HepG2 (cell line): ENCODE results near the gene C17orf75. TPM values are rescaled to one million over a fixed set of nuclear protein-coding genes. Genes with fewer than 3 reads are reported as not detected.
A peak's percentile ranks its signal among the peaks of the same experiment; 100 is the strongest.

ENCODE experiments used
- AGO2 ChIP-seq: fragments of 200-400 bp; formaldehyde crosslinking; optimal IDR thresholded peaks from 2 replicates; pipeline ENCODE3; 2017; ENCODE audit warnings: mild to moderate bottlenecking, low read depth, low read length, moderate library complexity
- JDP2 ChIP-seq: sonication (generic); formaldehyde crosslinking; IDR thresholded peaks from 2 replicates; pipeline ENCODE4 v1.8.1; 2022; ENCODE audit warnings: missing genetic modification reagents, borderline replicate concordance
- MBNL3 ChIP-seq: fragments of 250-450 bp; sonication (Bioruptor Pico); conservative IDR thresholded peaks from 2 replicates; pipeline ENCODE4 v1.8.0; 2022; ENCODE audit warnings: mild to moderate bottlenecking, inconsistent platforms
- NR2F1 ChIP-seq, 2 experiments: fragments of 450-650 bp in 1 of 2; formaldehyde crosslinking in 1 of 2; IDR thresholded peaks; 2 replicates each; pipeline versions ENCODE4 v1.5.0 to v1.6.1; 2016 to 2020; ENCODE audit warnings: mild to moderate bottlenecking in 1 of 2, missing compliant biosample characterization in 1 of 2, missing genetic modification reagents in 1 of 2, moderate library complexity in 1 of 2
- SYNCRIP ChIP-seq: fragments of 200-400 bp; formaldehyde crosslinking; IDR thresholded peaks from 2 replicates; pipeline ENCODE4 v1.6.1; 2018; ENCODE audit warnings: mild to moderate bottlenecking, low read depth, low read length; ENCODE audit not compliant: insufficient read depth
- TCF12 ChIP-seq, 2 experiments: fragments of 450-650 bp in 1 of 2; sonication (generic) in 1 of 2; formaldehyde crosslinking in 1 of 2; IDR thresholded peaks; 2 replicates each; pipeline versions ENCODE4 v1.6.1 to v1.8.0; 2017 to 2022; ENCODE audit warnings: antibody characterized with exemption in 1 of 2, mild to moderate bottlenecking in 1 of 2, missing genetic modification reagents in 1 of 2, moderate library complexity in 1 of 2
- TSC22D2 ChIP-seq: sonication (generic); formaldehyde crosslinking; IDR thresholded peaks from 2 replicates; pipeline ENCODE4 v1.5.1; 2020; ENCODE audit warnings: missing genetic modification reagents, mild to moderate bottlenecking, borderline replicate concordance
- ZNF333 ChIP-seq: sonication (generic); formaldehyde crosslinking; IDR thresholded peaks from 2 replicates; pipeline ENCODE4 v1.4.0; 2020; ENCODE audit warnings: mild to moderate bottlenecking, missing genetic modification reagents, borderline replicate concordance
- ZNF746 ChIP-seq: sonication (generic); formaldehyde crosslinking; IDR thresholded peaks from 2 replicates; pipeline ENCODE4 v1.8.0; 2022; ENCODE audit warnings: mild to moderate bottlenecking, missing genetic modification reagents
- ZNF747 ChIP-seq: sonication (generic); formaldehyde crosslinking; IDR thresholded peaks from 2 replicates; pipeline ENCODE4 v1.8.1; 2023; ENCODE audit warnings: missing genetic modification reagents, mild to moderate bottlenecking, borderline replicate concordance
- ZSCAN12 ChIP-seq: sonication (generic); formaldehyde crosslinking; IDR thresholded peaks from 2 replicates; pipeline ENCODE4 v1.9.0; 2021; ENCODE audit warnings: mild to moderate bottlenecking, missing genetic modification reagents
- polyA plus RNA-seq, 8 experiments: library from polyadenylated mRNA; depleted of rRNA in 3 of 8; stranded (reverse) in 7 of 8; unstranded in 1 of 8; fragments of >200 nt; fragmentation: Illumina TruSeq in 4 of 8; extraction: Trizol in 4 of 8; gene quantifications; 2 replicates each; pipeline versions ENCODE4 v1.2.1 to v1.2.3, GENCODE V29; 2011 to 2016; ENCODE audit warnings: low read depth in 4 of 8, missing spikeins in 1 of 8, mixed read lengths in 1 of 8; ENCODE audit not compliant: insufficient read depth in 1 of 8
- total RNA-seq, 5 experiments: library from RNA; depleted of rRNA; stranded (reverse); fragments of >200 nt; fragmentation: Illumina TruSeq; extraction: Trizol; gene quantifications; 2 replicates each; pipeline ENCODE4 v1.2.3, GENCODE V29; 2016; ENCODE audit warnings: low read depth in 1 of 5
- TF ChIP-seq, protein P1 (sequence below): sonication (generic); formaldehyde crosslinking; IDR thresholded peaks from 2 replicates; pipeline ENCODE4 v1.5.1; 2020; ENCODE audit warnings: mild to moderate bottlenecking, missing genetic modification reagents, moderate library complexity
- TF ChIP-seq, protein P2 (sequence below): sonication (generic); formaldehyde crosslinking; IDR thresholded peaks from 2 replicates; pipeline ENCODE4 v1.9.0; 2021; ENCODE audit warnings: missing genetic modification reagents, borderline replicate concordance
- TF ChIP-seq, protein P3 (sequence below): sonication (generic); formaldehyde crosslinking; IDR thresholded peaks from 2 replicates; pipeline ENCODE4 v1.4.0; 2020; ENCODE audit warnings: missing genetic modification reagents, borderline replicate concordance
- TF ChIP-seq, protein P4 (sequence below): sonication (generic); formaldehyde crosslinking; IDR thresholded peaks from 2 replicates; pipeline ENCODE4 v1.4.0; 2020; ENCODE audit warnings: mild to moderate bottlenecking, missing genetic modification reagents

The C17orf75 gene
- total and polyA plus RNA-seq, 2 of the 13 experiments (the other 11 are each of a cell fraction or from before 2014, with no cell fraction given): 16.2 to 33.0 TPM

- no peak for TF ChIP-seq ZSCAN12 (CRISPR knock-in tag)
- TF ChIP-seq, protein P1, sequence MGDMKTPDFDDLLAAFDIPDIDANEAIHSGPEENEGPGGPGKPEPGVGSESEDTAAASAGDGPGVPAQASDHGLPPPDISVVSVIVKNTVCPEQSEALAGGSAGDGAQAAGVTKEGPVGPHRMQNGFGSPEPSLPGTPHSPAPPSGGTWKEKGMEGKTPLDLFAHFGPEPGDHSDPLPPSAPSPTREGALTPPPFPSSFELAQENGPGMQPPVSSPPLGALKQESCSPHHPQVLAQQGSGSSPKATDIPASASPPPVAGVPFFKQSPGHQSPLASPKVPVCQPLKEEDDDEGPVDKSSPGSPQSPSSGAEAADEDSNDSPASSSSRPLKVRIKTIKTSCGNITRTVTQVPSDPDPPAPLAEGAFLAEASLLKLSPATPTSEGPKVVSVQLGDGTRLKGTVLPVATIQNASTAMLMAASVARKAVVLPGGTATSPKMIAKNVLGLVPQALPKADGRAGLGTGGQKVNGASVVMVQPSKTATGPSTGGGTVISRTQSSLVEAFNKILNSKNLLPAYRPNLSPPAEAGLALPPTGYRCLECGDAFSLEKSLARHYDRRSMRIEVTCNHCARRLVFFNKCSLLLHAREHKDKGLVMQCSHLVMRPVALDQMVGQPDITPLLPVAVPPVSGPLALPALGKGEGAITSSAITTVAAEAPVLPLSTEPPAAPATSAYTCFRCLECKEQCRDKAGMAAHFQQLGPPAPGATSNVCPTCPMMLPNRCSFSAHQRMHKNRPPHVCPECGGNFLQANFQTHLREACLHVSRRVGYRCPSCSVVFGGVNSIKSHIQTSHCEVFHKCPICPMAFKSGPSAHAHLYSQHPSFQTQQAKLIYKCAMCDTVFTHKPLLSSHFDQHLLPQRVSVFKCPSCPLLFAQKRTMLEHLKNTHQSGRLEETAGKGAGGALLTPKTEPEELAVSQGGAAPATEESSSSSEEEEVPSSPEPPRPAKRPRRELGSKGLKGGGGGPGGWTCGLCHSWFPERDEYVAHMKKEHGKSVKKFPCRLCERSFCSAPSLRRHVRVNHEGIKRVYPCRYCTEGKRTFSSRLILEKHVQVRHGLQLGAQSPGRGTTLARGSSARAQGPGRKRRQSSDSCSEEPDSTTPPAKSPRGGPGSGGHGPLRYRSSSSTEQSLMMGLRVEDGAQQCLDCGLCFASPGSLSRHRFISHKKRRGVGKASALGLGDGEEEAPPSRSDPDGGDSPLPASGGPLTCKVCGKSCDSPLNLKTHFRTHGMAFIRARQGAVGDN: peak; percentile 91
- TF ChIP-seq ZNF333 (CRISPR knock-in tag): peak; percentile 45; the same call in 1 of the 2 replicates
- no peak for TF ChIP-seq JDP2 (CRISPR knock-in tag)
- TF ChIP-seq ZNF747 (CRISPR knock-in tag): peak; percentile 93
- TF ChIP-seq, protein P2, sequence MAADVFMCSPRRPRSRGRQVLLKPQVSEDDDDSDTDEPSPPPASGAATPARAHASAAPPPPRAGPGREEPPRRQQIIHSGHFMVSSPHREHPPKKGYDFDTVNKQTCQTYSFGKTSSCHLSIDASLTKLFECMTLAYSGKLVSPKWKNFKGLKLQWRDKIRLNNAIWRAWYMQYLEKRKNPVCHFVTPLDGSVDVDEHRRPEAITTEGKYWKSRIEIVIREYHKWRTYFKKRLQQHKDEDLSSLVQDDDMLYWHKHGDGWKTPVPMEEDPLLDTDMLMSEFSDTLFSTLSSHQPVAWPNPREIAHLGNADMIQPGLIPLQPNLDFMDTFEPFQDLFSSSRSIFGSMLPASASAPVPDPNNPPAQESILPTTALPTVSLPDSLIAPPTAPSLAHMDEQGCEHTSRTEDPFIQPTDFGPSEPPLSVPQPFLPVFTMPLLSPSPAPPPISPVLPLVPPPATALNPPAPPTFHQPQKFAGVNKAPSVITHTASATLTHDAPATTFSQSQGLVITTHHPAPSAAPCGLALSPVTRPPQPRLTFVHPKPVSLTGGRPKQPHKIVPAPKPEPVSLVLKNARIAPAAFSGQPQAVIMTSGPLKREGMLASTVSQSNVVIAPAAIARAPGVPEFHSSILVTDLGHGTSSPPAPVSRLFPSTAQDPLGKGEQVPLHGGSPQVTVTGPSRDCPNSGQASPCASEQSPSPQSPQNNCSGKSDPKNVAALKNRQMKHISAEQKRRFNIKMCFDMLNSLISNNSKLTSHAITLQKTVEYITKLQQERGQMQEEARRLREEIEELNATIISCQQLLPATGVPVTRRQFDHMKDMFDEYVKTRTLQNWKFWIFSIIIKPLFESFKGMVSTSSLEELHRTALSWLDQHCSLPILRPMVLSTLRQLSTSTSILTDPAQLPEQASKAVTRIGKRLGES (CRISPR knock-in tag): no peak
- no peak for TF ChIP-seq TCF12 (IDR thresholded peaks at IDR 0.05)
- TF ChIP-seq TCF12 (CRISPR knock-in tag; IDR thresholded peaks at IDR 0.05): no peak
- TF ChIP-seq, protein P3, sequence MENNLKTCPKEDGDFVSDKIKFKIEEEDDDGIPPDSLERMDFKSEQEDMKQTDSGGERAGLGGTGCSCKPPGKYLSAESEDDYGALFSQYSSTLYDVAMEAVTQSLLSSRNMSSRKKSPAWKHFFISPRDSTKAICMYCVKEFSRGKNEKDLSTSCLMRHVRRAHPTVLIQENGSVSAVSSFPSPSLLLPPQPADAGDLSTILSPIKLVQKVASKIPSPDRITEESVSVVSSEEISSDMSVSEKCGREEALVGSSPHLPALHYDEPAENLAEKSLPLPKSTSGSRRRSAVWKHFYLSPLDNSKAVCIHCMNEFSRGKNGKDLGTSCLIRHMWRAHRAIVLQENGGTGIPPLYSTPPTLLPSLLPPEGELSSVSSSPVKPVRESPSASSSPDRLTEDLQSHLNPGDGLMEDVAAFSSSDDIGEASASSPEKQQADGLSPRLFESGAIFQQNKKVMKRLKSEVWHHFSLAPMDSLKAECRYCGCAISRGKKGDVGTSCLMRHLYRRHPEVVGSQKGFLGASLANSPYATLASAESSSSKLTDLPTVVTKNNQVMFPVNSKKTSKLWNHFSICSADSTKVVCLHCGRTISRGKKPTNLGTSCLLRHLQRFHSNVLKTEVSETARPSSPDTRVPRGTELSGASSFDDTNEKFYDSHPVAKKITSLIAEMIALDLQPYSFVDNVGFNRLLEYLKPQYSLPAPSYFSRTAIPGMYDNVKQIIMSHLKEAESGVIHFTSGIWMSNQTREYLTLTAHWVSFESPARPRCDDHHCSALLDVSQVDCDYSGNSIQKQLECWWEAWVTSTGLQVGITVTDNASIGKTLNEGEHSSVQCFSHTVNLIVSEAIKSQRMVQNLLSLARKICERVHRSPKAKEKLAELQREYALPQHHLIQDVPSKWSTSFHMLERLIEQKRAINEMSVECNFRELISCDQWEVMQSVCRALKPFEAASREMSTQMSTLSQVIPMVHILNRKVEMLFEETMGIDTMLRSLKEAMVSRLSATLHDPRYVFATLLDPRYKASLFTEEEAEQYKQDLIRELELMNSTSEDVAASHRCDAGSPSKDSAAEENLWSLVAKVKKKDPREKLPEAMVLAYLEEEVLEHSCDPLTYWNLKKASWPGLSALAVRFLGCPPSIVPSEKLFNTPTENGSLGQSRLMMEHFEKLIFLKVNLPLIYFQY (CRISPR knock-in tag): peak; percentile 75
- TF ChIP-seq, protein P4, sequence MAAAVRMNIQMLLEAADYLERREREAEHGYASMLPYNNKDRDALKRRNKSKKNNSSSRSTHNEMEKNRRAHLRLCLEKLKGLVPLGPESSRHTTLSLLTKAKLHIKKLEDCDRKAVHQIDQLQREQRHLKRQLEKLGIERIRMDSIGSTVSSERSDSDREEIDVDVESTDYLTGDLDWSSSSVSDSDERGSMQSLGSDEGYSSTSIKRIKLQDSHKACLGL (CRISPR knock-in tag): peak; percentile 84; the same call in 1 of the 2 replicates
- TF ChIP-seq ZNF746 (CRISPR knock-in tag): peak; percentile 43; the same call in 1 of the 2 replicates
- TF ChIP-seq TSC22D2 (CRISPR knock-in tag): peak; percentile 88; the same call in 1 of the 2 replicates
- TF ChIP-seq AGO2: no peak
- no peak for TF ChIP-seq MBNL3
- peak in 1 of 2 experiments; percentile 48; a peak in 1 of 4 replicates for TF ChIP-seq NR2F1 (CRISPR knock-in tag; IDR thresholded peaks at IDR 0.05)
- no peak for TF ChIP-seq SYNCRIP
These were observed at the start of gene C17orf75 (continued) for GRCh38 chr17:32341857-32342602.
